Cerebellar cortex (tissue), 1 donor: Measurements from ENCODE around the gene CNOT1.
"Not testable (repeated sequence)": the region's sequence is repeated elsewhere in the genome, so short reads cannot be mapped to it uniquely, and the experiment has no call there.

Source experiments
- DNase-seq: peaks from one replicate; pipeline ENCODE4 v3.0.0-alpha.2; 2015; ENCODE audit warnings: low spot score

The CNOT1 gene

GRCh38 chr16:58638148-58639036 is 8.8 kb upstream of the CNOT1 start:
- peak; percentile 49 for DNase-seq

DNA sequence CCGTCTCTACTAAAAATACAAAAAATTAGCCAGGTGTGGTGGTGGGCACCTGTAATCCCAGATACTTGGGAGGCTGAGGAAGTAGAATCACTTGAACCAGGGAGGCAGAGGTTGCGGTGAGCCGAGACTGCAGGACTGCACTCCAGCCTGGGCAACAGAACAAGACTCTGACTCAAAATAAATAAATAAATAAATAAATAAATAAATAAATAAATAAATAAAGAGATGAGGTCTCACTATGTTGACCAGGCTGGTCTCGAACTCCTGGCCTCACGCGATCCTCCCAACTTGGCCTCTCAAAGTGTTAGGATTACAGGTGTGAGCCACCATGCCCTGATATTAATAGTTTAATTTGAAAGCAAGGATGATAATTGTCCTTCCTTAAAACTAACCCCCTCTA is 7.4 kb upstream of the CNOT1 start:
- not testable (repeated sequence) for DNase-seq

DNA sequence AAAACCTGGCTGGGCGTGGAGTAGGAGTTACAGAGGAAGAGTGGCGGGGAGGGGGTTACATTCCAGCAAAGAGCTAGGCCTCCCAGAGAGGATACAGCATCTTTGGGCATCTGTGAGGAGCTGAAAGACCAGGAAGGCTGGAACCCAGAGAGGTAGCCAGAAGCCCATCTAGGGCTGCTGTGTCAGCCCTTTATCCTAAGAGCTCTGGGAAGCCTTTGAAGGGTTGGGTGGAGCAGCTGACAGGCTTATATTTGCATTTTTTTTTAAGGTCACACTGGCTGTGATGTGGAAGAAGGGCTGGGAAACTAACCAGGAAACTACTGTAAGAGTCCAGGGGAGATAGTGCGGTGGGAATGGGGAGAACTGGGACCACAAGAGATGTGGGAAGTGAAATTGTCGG is 6.8 kb upstream of the CNOT1 start:
- DNase-seq, result no peak

- no peak for DNase-seq
These were observed 5.9 kb upstream of the CNOT1 start for GRCh38 chr16:58635502-58635901.

GRCh38 chr16:58634265-58634802 is 4.7 kb upstream of the CNOT1 start:
- DNase-seq, result no peak

DNA sequence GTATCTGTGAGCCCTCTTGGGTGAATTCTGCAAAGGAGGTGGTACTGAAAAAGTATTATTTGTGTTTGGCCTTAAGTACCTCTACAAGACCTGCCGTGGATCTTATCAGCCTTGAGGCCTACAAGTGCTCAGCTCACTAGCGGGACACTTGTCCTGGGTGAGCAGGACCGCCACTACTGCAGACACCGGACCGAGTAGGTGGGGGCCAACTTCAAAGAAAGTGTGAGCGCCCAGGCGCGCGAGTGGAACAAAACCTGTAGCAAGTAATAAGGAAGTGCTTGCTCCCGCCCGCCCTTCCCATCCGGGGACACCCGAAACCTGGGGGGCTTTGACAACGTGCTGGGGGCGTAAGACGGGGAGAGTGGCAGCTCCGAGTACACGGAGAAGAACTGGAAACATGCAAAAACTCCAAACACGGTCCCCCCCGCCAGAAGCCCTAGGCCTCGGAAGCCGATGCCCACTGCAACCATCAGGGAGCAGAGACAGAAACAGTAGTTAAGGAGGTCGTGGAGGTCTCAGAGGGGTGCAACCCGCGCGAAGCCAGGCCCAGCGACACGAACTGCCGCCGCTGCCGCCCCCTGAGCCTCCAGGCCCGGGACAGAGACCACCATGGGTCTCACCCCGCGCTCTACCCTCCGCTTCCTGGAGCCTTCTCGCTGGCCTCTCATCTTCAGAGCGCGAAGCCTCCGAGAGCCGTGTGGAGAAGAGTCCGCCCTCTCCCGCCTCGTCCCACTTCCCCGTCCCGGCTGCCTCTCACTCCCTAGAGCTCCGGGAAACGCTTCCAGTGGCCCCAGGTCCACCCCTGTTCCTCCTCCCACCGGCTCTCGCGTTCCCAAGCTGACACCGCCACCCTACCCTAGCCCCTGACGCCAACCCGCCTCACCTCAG is 537 bp downstream of the CNOT1 start:
- peak; percentile 28 for DNase-seq

- no peak for DNase-seq
These were observed 5.4 kb downstream of the CNOT1 start for GRCh38 chr16:58624209-58624608.

DNA sequence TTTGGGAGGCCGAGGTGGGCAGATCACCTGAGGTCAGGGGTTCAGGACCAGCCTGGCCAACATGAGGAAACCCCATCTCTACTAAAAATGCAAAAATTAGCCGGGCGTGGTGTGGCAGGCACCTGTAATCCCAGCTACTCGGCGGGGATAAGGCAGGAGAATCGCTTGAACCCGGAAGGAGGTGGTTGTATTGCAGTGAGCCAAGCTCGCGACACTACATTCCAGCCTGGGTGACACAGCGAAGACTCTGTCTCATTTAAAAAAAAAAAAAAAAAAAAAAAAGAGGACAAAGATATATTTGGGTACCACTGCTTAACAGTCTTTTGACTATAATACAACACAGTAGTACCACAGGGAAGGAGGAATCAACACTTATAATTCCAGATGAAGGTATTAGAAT is 9.2 kb downstream of the CNOT1 start:
- DNase-seq, result no peak

DNA sequence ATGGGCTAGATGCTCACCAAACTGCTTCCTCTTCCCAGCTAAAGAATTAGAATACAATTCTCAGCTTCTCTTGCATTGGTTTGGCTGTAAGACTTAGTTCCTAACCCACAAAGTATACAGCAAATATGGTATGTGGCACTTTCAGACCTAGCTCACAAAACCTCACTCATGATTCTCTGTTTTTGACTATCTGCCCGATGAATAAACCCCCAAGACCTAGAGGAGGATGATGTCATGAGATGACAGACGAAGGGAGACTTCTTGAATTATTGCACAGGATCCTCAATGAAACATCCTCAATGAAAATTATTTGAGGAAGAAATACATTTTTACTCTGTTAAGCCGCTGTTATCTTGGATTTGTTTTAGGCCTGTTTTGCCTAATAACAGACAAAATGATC is 14.3 kb downstream of the CNOT1 start:
- DNase-seq, result no peak

GRCh38 chr16:58614860-58615259 is 14.8 kb downstream of the CNOT1 start:
- no peak for DNase-seq

DNA sequence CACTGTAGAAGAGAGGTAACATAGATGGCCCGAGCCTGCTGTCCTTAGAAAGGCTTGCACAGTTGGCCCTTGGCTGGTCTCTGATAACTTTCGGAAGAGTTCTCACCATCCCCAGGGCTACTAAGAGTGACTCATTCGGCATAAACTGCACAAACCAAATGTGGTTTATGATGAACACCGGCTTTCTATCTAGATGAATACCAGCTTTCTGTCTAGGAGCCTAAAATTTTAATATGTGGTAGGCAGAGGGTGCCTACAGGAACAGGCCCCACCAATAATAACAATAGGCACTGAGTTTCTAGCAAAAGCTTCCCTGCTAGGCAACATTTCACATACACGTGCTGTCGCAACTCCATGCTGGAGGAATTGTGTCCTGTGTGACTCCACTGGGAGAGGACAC is 15.4 kb downstream of the CNOT1 start:
- DNase-seq, result no peak

DNA sequence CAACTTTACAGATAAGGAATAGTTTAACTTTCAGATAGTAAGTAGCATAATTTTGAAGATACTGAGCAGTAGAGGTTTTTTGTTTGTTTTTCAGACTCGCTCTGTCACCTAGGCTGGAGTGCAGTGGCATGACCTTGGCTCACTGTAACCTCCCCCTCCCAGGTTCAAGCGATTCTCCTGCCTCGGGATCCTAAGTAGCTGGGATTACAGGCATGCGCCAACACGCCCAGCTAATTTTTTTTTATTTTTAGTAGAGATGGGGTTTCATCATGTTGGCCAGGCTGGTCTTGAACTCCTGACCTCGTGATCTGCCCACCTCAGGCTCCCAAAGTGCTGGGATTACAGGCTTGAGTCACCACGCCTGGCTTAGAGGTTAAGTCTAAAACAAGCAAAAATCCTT is 16.7 kb downstream of the CNOT1 start:
- not testable (repeated sequence) for DNase-seq

GRCh38 chr16:58608601-58609136 is 21.0 kb downstream of the CNOT1 start:
- no peak for DNase-seq

DNA sequence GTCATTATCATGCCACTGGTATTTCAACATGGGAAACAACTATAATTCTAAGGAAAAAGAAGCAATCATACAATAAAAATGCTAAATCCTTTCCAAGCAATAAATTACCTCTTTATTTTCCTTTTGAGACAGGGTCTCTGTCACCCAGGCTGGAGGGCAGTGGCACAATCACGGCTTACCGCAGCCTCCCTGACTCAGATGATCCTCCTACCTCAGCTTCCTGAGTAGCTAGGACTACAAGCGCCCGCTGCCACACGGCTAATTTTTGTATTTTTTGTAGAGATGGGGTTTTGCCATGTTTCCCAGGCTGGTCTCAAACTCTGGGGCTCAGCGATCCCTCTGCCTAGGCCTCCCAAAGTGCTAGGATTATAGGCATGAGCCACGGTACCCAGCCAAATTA is 24.1 kb downstream of the CNOT1 start:
- no peak for DNase-seq

DNA sequence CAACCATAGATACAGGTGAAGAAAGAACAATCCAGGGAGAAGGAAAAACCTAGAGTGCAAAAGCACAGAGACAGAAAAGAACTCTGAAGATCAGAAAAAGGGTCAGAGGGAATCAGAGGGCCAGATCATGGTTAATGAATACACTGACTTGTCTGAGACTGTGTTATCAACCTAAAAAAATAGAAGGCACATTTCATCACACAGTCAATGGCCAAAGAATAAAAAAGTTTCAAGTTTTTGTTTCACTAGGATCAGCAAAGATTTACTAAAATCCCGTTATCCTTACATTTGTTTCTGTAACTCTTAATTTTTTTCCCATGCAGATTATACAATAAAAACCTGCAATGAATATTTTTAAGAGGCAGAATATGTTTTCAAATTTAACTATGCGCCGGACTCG is 38.5 kb downstream of the CNOT1 start:
- no peak for DNase-seq

DNA sequence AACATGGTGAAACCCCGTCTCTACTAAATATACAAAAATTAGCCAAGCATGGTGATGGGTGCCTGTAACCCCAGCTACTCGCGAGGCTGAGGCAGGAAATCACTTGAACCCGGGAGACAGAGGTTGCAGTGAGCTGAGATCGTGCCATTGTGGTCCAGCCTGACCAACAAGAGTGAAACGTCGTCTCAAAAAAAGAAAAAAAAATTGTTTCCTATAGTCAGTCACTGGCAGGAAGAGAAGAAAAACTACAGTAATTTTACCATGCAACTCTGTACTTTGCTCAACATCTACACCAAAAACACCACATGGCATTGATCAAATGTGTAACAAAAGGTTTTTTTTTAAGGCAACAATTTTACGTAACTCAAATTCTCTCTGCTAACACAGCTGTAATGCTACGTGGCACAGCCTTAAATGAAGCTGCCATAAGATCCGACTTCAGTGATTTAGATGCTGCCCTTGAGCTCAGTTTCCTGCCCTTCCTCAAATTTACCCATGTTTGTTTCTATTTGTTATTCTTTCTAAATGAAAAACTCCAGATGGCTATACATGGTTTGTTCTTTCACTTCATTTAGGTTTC is 40.2 kb downstream of the CNOT1 start:
- no peak for DNase-seq

- DNase-seq, result no peak
These were observed 41.2 kb downstream of the CNOT1 start for GRCh38 chr16:58588406-58588805.

DNA sequence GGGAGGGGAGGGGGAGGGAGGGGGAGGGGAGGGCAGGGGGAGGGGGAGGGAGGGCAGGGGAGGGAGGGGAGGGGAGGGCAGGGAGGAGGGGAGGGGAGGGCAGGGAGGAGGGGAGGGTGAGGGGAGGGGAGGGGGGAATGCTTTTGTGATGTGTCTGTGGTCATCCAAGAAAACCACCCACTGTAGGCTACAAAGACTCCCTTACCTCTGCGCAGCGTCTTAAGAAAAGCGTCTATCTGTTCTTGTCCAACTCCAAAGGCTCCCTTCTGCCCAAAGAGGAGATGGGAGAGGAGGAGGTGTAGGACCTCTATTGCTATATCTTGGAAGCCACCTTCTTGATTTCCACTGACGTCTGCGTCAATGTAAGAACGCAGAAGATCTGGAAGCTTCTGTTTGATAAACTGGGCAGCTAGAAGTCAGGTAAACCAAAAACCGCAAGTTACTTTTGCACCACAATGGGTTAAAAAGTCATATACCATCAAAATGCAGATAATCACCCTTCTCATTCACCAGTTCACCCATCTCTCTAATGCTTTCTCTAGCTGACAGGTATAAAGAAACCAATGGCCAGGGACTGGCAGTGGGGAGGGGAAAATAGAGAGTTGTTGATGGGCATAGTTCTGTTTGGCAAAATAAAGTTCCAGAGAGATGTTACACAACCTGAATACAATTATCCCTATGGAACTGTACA is 43.1 kb downstream of the CNOT1 start:
- DNase-seq, result no peak

DNA sequence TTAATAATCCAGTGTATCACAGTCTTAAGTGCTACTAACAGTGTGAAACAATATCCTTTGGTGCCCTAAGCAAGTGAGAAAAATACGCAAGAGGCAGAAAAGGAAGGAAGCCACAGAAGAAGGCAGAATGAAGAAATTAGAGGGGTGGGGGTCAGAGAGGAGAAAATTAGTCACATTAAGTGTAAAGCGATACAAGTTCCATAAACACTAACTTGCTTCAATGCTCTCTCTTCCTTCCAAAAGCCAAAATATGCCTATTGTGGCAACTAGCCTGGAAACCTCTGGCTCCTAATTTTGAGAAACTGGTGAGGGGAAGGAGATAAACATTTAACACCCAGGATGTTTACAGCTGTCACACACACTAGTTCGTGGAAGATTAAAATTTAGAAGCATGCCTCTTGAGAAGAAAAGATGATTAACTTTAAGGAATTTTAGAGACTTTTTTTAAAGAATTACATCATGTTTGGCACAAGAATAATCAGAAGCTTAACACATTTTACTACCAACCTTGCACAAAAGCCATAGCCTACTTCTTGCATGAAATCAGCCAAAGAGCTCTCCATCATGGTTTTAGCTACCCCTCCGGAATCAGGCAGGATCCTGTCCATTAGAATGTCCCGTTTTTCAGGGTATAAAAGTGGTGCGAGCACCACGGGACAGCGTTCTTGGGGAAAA is 44.7 kb downstream of the CNOT1 start:
- DNase-seq, result no peak

DNA sequence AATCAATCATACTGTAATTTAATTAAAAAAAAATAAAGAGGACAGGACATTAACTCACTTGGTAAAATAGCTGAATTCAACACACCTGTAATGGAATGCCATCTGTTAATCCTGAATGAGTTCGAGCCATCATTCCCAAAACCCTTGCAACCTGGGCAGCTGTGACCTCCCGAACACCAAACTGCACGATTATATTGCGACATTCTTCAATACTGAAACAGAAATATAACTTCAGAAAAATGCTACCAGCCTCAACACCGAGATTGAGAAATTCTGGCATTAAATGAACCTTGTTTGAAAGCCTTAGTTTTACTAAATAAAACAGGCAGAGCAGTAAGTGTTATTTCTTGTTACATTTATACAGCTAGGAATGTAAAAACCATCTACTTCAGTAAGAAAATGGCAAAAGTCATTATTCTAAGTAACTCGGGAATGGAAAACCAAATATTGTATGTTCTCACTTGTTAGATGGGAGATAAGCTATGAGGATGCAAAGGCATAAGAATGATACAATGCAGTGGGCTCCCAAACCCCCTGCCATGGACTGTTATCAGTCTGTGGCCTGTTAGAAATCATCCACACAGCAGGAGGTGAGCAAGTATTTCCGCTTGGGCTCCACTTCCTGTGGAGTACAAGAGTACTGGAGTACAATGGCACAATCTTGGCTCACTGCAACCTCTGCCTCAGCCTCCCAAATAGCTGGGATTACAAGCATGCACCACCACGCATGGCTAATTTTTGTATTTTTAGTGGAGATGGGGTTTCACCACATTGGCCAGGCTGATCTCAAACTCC is 46.5 kb downstream of the CNOT1 start:
- no peak for DNase-seq
